HUES48 (cell line): ENCODE results near the gene SFXN5.

Source experiments
- H3K27ac ChIP-seq: one replicate; pipeline ENCODE4 v1.7.0; 2013; ENCODE audit warnings: low read depth, low read length, inconsistent platforms
- H3K27me3 ChIP-seq: 2 replicates; pipeline ENCODE4 v1.6.1; 2013; ENCODE audit warnings: mild to moderate bottlenecking, low read length; ENCODE audit not compliant: control insufficient read depth, insufficient read depth
- H3K36me3 ChIP-seq: 2 replicates; pipeline ENCODE4 v1.6.1; 2013; ENCODE audit warnings: low read length; ENCODE audit not compliant: control insufficient read depth, insufficient read depth
- H3K4me1 ChIP-seq: 2 replicates; pipeline ENCODE4 v1.6.1; 2013; ENCODE audit warnings: mild to moderate bottlenecking, low read length; ENCODE audit not compliant: control insufficient read depth, insufficient read depth
- H3K4me3 ChIP-seq: 2 replicates; pipeline ENCODE4 v1.5.1; 2013; ENCODE audit warnings: mild to moderate bottlenecking, low read depth, low read length
- H3K9ac ChIP-seq: 2 replicates; pipeline ENCODE4 v1.6.1; 2013; ENCODE audit warnings: mild to moderate bottlenecking, low read depth, low read length, moderate library complexity
- H3K9me3 ChIP-seq: 2 replicates; pipeline ENCODE4 v1.6.1; 2013; ENCODE audit warnings: low read length; ENCODE audit not compliant: control insufficient read depth, insufficient read depth

Gene SFXN5

GRCh38 chr2:73083886-73084800 lies 12.6 kb upstream of the SFXN5 start:
- H3K9ac ChIP-seq, result no peak overlapping the region
- peaks cover 7% of the 10 kb centered on the region; the same call in 1 of the 2 replicates for H3K4me1 ChIP-seq
- H3K9me3 ChIP-seq, result no peaks in the 10 kb centered on the region
- peaks cover 8% of the 10 kb centered on the region; the same call in 1 of the 2 replicates for H3K36me3 ChIP-seq
- no peak overlapping the region for H3K27ac ChIP-seq
- H3K4me3 ChIP-seq, result no peak overlapping the region
- H3K27me3 ChIP-seq, result no peaks in the 10 kb centered on the region

- H3K27me3 ChIP-seq, result no peaks in the 10 kb centered on the region
- H3K4me1 ChIP-seq, result peaks cover 7% of the 10 kb centered on the region; the same call in 1 of the 2 replicates
- H3K27ac ChIP-seq, result no peak overlapping the region
- no peak overlapping the region for H3K9ac ChIP-seq
- H3K4me3 ChIP-seq, result no peak overlapping the region
- peaks cover 6% of the 10 kb centered on the region; the same call in 1 of the 2 replicates for H3K36me3 ChIP-seq
- H3K9me3 ChIP-seq, result no peaks in the 10 kb centered on the region
Measured at GRCh38 chr2:73082523-73083410, 11.3 kb upstream of the SFXN5 start.

DNA sequence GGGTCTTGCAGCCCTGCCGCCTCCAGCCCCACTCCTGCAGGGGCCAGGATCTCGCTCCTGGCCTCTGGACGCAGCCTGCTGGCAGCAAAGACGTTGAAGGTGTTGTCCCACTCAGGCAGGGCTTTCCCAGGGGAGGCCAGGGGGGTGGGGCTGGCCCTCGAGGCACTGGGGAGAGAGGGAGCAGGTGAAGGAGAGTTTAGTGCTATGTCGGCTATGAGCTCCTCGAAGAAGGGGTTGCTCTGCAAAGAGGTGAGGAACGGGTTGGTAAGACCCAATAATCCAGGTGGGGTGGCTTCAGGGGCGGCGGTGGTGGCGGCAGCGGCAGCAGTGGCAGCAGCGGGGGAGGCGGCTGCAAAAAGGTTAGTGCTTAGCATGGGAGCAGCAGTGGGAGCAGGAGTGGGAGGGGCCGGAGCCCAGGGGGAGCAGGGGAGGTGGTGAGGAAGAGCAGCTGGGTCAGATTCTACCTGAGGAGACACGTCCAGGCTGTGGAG lies 9.7 kb upstream of the SFXN5 start:
- Histone ChIP-seq H3K36me3 (no peaks in the 10 kb centered on the region), H3K27me3 (no peaks in the 10 kb centered on the region), H3K4me1 (peaks cover 7% of the 10 kb centered on the region; the same call in 1 of the 2 replicates), H3K9me3 (no peaks in the 10 kb centered on the region), H3K27ac (no peak overlapping the region), H3K9ac (no peak overlapping the region), H3K4me3 (no peak overlapping the region)

GRCh38 chr2:73080321-73081131 lies 9.0 kb upstream of the SFXN5 start:
- Histone ChIP-seq H3K4me3 (no peak overlapping the region), H3K9ac (no peak overlapping the region), H3K27ac (no peak overlapping the region)

GRCh38 chr2:73079636-73080035 lies 8.1 kb upstream of the SFXN5 start:
- H3K9ac ChIP-seq, result no peak overlapping the region
- H3K9me3 ChIP-seq, result no peaks in the 10 kb centered on the region
- H3K27me3 ChIP-seq, result no peaks in the 10 kb centered on the region
- no peaks in the 10 kb centered on the region for H3K36me3 ChIP-seq
- H3K27ac ChIP-seq, result no peak overlapping the region
- no peak overlapping the region for H3K4me3 ChIP-seq
- H3K4me1 ChIP-seq, result peaks cover 7% of the 10 kb centered on the region; the same call in 1 of the 2 replicates

More at GRCh38 chr2:73080321-73081131, 9.0 kb upstream of the SFXN5 start:
- Histone ChIP-seq H3K4me1 (peaks cover 7% of the 10 kb centered on the region; the same call in 1 of the 2 replicates), H3K36me3 (no peaks in the 10 kb centered on the region), H3K9me3 (no peaks in the 10 kb centered on the region), H3K27me3 (no peaks in the 10 kb centered on the region)

- Histone ChIP-seq H3K36me3 (no peaks in the 10 kb centered on the region), H3K27ac (no peak overlapping the region), H3K27me3 (no peaks in the 10 kb centered on the region), H3K9ac (no peak overlapping the region), H3K4me1 (peaks cover 7% of the 10 kb centered on the region; the same call in 1 of the 2 replicates), H3K9me3 (no peaks in the 10 kb centered on the region), H3K4me3 (no peak overlapping the region)
Measured at GRCh38 chr2:73078457-73079411, 7.2 kb upstream of the SFXN5 start.

DNA sequence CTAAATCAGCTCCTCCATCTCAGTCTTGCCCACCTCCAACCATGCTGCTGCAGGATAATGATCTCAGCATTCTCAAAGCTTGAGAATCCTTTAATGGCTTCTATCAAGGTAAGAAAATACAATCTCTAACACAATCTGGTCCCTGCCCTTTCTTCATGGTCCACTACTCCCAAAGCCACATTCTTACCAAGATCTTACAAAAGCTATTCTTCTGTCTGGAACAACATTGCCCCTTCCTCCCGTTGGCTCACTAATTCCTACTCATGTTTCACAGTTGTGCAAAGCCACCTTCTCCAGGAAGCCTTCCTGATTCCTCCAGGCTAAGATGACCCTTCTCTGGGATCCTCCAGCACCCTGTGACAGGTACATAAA lies 5.9 kb upstream of the SFXN5 start:
- Histone ChIP-seq H3K9ac (no peak overlapping the region), H3K9me3 (no peaks in the 10 kb centered on the region), H3K4me3 (no peak overlapping the region), H3K4me1 (peaks cover 7% of the 10 kb centered on the region; the same call in 1 of the 2 replicates), H3K27ac (no peak overlapping the region), H3K27me3 (no peaks in the 10 kb centered on the region), H3K36me3 (no peaks in the 10 kb centered on the region)

- Histone ChIP-seq H3K9me3 (no peaks in the 10 kb centered on the region), H3K27ac (no peak overlapping the region), H3K4me1 (peaks cover 7% of the 10 kb centered on the region; the same call in 1 of the 2 replicates), H3K27me3 (no peaks in the 10 kb centered on the region), H3K36me3 (no peaks in the 10 kb centered on the region), H3K4me3 (no peak overlapping the region), H3K9ac (no peak overlapping the region)
Measured at GRCh38 chr2:73076701-73077423, 5.3 kb upstream of the SFXN5 start.
